ENCODE data around the gene INPP5D.

DNA sequence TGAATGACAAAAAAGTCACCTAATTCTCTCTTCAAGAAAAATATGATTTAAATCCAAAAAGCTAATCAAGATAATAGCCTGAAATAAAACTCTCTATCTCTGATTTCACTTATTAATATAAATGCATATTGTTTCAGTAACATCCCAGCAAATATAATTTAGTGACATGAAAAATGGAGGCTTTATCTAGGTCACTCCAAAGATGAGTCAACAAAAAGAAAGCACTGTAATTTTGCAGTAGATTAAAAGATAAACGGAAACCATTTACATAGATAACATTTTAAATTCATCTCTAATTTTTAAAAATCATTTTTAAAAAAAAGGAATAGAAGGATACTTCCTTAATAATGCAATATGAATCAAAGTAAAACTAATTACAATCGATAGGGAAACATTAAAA is 76.9 kb downstream of the INPP5D start:
- TF ChIP-seq, protein P1, sequence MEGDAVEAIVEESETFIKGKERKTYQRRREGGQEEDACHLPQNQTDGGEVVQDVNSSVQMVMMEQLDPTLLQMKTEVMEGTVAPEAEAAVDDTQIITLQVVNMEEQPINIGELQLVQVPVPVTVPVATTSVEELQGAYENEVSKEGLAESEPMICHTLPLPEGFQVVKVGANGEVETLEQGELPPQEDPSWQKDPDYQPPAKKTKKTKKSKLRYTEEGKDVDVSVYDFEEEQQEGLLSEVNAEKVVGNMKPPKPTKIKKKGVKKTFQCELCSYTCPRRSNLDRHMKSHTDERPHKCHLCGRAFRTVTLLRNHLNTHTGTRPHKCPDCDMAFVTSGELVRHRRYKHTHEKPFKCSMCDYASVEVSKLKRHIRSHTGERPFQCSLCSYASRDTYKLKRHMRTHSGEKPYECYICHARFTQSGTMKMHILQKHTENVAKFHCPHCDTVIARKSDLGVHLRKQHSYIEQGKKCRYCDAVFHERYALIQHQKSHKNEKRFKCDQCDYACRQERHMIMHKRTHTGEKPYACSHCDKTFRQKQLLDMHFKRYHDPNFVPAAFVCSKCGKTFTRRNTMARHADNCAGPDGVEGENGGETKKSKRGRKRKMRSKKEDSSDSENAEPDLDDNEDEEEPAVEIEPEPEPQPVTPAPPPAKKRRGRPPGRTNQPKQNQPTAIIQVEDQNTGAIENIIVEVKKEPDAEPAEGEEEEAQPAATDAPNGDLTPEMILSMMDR (IDR thresholded peaks at IDR 0.05) = no peak
- no peak for TF ChIP-seq POLR2A (IDR thresholded peaks at IDR 0.05)
